Ishikawa (cell line): ENCODE results near the gene LINGO4.

ENCODE experiments used
- EGR1 ChIP-seq: IDR thresholded peaks from 2 replicates; pipeline ENCODE4 v1.6.1; 2012
- EP300 ChIP-seq: IDR thresholded peaks from 2 replicates; pipeline ENCODE4 v1.6.1; 2012; ENCODE audit warnings: borderline replicate concordance
- NFIC ChIP-seq: IDR thresholded peaks from 2 replicates; pipeline ENCODE4 v1.6.1; 2012
- TEAD4 ChIP-seq: IDR thresholded peaks from 2 replicates; pipeline ENCODE4 v1.6.1; 2012

DNA sequence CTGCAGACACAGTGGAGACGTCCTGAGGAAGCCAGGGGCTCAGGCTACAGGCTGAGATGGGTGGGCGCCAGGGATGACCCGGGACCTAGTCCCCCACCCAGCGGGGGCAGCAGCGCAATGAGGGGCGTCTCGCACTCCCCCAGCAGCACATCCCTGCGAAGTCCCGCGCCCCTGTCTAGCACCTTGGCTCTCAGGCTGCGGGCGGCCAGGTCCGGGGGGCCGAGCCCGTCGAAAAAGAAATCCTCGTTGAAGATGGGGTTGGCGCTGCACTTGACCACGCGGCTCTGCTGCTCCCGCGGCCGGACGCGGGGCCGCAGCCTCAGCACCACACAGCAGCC lies 32.6 kb upstream of the LINGO4 start:
- TF ChIP-seq NFIC (no peak), EGR1 (no peak), EP300 (no peak), TEAD4 (no peak)
